ENCODE measurements around the gene EXOSC7. TPM values are rescaled to one million over a fixed set of nuclear protein-coding genes. Genes with fewer than 3 reads are reported as not detected.

Gene EXOSC7
- total and polyA plus RNA-seq, 9 of the 15 experiments (the other 6 are each of a cell fraction or from before 2014, with no cell fraction given), result 88.5 to 237 (median 112) TPM

GRCh38 chr3:44968447-44968858 is 7.6 kb upstream of the EXOSC7 start (continued):
- TF ChIP-seq, protein P1, sequence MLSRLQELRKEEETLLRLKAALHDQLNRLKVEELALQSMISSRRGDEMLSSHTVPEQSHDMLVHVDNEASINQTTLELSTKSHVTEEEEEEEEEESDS (CRISPR knock-in tag; IDR thresholded peaks at IDR 0.05), result no peak
- no peak for TF ChIP-seq OTX1 (CRISPR knock-in tag; IDR thresholded peaks at IDR 0.05)
- TF ChIP-seq TOE1 (IDR thresholded peaks at IDR 0.05; ENCODE audit: borderline replicate concordance), result peak; percentile 35; the same call in 1 of the 2 replicates
- TF ChIP-seq TOE1 (CRISPR knock-in tag; IDR thresholded peaks at IDR 0.05; ENCODE audit: borderline replicate concordance, low read depth), result no peak
- TF ChIP-seq, protein P2, sequence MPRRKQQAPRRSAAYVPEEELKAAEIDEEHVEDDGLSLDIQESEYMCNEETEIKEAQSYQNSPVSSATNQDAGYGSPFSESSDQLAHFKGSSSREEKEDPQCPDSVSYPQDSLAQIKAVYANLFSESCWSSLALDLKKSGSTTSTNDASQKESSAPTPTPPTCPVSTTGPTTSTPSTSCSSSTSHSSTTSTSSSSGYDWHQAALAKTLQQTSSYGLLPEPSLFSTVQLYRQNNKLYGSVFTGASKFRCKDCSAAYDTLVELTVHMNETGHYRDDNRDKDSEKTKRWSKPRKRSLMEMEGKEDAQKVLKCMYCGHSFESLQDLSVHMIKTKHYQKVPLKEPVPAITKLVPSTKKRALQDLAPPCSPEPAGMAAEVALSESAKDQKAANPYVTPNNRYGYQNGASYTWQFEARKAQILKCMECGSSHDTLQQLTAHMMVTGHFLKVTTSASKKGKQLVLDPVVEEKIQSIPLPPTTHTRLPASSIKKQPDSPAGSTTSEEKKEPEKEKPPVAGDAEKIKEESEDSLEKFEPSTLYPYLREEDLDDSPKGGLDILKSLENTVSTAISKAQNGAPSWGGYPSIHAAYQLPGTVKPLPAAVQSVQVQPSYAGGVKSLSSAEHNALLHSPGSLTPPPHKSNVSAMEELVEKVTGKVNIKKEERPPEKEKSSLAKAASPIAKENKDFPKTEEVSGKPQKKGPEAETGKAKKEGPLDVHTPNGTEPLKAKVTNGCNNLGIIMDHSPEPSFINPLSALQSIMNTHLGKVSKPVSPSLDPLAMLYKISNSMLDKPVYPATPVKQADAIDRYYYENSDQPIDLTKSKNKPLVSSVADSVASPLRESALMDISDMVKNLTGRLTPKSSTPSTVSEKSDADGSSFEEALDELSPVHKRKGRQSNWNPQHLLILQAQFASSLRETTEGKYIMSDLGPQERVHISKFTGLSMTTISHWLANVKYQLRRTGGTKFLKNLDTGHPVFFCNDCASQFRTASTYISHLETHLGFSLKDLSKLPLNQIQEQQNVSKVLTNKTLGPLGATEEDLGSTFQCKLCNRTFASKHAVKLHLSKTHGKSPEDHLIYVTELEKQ (CRISPR knock-in tag; IDR thresholded peaks at IDR 0.05), result no peak
- TF ChIP-seq SETDB1 (IDR thresholded peaks at IDR 0.05; ENCODE audit: low read length), result no peak
- no peak for TF ChIP-seq HEY1 (CRISPR knock-in tag; IDR thresholded peaks at IDR 0.05; ENCODE audit: borderline replicate concordance)
- TF ChIP-seq, protein P3, sequence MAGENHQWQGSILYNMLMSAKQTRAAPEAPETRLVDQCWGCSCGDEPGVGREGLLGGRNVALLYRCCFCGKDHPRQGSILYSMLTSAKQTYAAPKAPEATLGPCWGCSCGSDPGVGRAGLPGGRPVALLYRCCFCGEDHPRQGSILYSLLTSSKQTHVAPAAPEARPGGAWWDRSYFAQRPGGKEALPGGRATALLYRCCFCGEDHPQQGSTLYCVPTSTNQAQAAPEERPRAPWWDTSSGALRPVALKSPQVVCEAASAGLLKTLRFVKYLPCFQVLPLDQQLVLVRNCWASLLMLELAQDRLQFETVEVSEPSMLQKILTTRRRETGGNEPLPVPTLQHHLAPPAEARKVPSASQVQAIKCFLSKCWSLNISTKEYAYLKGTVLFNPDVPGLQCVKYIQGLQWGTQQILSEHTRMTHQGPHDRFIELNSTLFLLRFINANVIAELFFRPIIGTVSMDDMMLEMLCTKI (IDR thresholded peaks at IDR 0.05; ENCODE audit: partially characterized antibody), result no peak
- TF ChIP-seq HSF4 (CRISPR knock-in tag; IDR thresholded peaks at IDR 0.05; ENCODE audit: borderline replicate concordance), result no peak
- peak; percentile 32; the same call in 1 of the 2 replicates for TF ChIP-seq ZNF24 (IDR thresholded peaks at IDR 0.05)
- TF ChIP-seq, protein P4, sequence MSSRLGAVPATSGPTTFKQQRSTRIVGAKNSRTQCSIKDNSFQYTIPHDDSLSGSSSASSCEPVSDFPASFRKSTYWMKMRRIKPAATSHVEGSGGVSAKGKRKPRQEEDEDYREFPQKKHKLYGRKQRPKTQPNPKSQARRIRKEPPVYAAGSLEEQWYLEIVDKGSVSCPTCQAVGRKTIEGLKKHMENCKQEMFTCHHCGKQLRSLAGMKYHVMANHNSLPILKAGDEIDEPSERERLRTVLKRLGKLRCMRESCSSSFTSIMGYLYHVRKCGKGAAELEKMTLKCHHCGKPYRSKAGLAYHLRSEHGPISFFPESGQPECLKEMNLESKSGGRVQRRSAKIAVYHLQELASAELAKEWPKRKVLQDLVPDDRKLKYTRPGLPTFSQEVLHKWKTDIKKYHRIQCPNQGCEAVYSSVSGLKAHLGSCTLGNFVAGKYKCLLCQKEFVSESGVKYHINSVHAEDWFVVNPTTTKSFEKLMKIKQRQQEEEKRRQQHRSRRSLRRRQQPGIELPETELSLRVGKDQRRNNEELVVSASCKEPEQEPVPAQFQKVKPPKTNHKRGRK (tag; IDR thresholded peaks at IDR 0.05), result no peak
- TF ChIP-seq HNRNPH1 (optimal IDR thresholded peaks at IDR 0.05; ENCODE audit: low read depth, low read length), result no peak
- TF ChIP-seq ZNF586 (CRISPR knock-in tag; conservative IDR thresholded peaks at IDR 0.05), result no peak
- TF ChIP-seq NFATC3 (IDR thresholded peaks at IDR 0.05), result 0 out of 2 replicates have a peak, but pooled peaks have one; percentile 47
- TF ChIP-seq SIN3B (IDR thresholded peaks at IDR 0.05; ENCODE audit: low read depth), result no peak
- TF ChIP-seq POLR2G (IDR thresholded peaks at IDR 0.05; ENCODE audit: low read depth, low read length), result no peak
- TF ChIP-seq CTBP1 (IDR thresholded peaks at IDR 0.05; ENCODE audit: borderline replicate concordance), result no peak; the same call in 1 of the 2 replicates
- TF ChIP-seq KAT8 (IDR thresholded peaks at IDR 0.05; ENCODE audit: low read depth), result no peak
- TF ChIP-seq BCOR (IDR thresholded peaks at IDR 0.05), result peak; percentile 87
- no peak for TF ChIP-seq CBX5 (IDR thresholded peaks at IDR 0.05; ENCODE audit: borderline replicate concordance, low read depth)
- TF ChIP-seq KDM1A (IDR thresholded peaks at IDR 0.05), result peak; percentile 93
- peak; percentile 53 for TF ChIP-seq TAF1 (IDR thresholded peaks at IDR 0.05; ENCODE audit: control insufficient read depth, extremely low read depth, insufficient read depth, low read length, severe bottlenecking)
- TF ChIP-seq ZBED1 (IDR thresholded peaks at IDR 0.05), result 0 out of 2 replicates have a peak, but pooled peaks have one; percentile 60
- 0 out of 2 replicates have a peak, but pooled peaks have one; percentile 3 for TF ChIP-seq SMARCA5 (IDR thresholded peaks at IDR 0.05)
- TF ChIP-seq KLF13 (tag; IDR thresholded peaks at IDR 0.05; ENCODE audit: borderline replicate concordance, low read depth), result no peak
- no peak for TF ChIP-seq TSC22D4 (tag; IDR thresholded peaks at IDR 0.05)

Data from K562 (cell line).